OCI-LY3 (cell line): ENCODE measurements around the gene GRHPR.

Experiments
- H2AFZ ChIP-seq: fragments of 200-600, 300-600 bp; shearing (Covaris generic); 2 replicates; pipeline ENCODE4 v1.6.0; 2014; ENCODE audit warnings: antibody characterized with exemption, low read depth, low read length
- H3K27ac ChIP-seq: fragments of 200-600, 300-600 bp; sonication (generic); 2 replicates; pipeline ENCODE4 v1.5.1; 2014; ENCODE audit warnings: mild to moderate bottlenecking, low read length, moderate library complexity, mixed read lengths
- H3K27me3 ChIP-seq: fragments of 200-600, 300-600 bp; sonication (generic); 2 replicates; pipeline ENCODE4 v1.6.1; 2014; ENCODE audit warnings: low read depth, low read length, mixed read lengths
- H3K36me3 ChIP-seq: fragments of 200-600, 300-600 bp; sonication (generic); replicated peaks from 2 replicates; pipeline ENCODE3; 2014; ENCODE audit warnings: low read depth, low read length, mixed read lengths
- H3K4me1 ChIP-seq: fragments of 300-600, 200-600 bp; sonication (generic); 2 replicates; pipeline ENCODE4 v1.6.1; 2014; ENCODE audit warnings: low read length, mixed read lengths
- H3K4me2 ChIP-seq: fragments of 200-600, 300-600 bp; sonication (generic); 2 replicates; pipeline ENCODE4 v1.6.1; 2014; ENCODE audit warnings: low read length, mixed read lengths
- H3K4me3 ChIP-seq: fragments of 300-600, 200-600 bp; sonication (generic); 2 replicates; pipeline ENCODE4 v1.5.1; 2014; ENCODE audit warnings: antibody characterized with exemption, mild to moderate bottlenecking, low read length, moderate library complexity
- H3K79me2 ChIP-seq: fragments of 300-600, 200-600 bp; shearing (Covaris generic); 2 replicates; pipeline ENCODE4 v1.6.1; 2014; ENCODE audit warnings: mild to moderate bottlenecking, low read length, mixed read lengths
- H3K9ac ChIP-seq: fragments of 300-600, 200-600 bp; shearing (Covaris generic); 2 replicates; pipeline ENCODE4 v1.6.0; 2014; ENCODE audit warnings: mild to moderate bottlenecking, low read length, moderate library complexity
- H3K9me3 ChIP-seq: fragments of 200-600, 300-600 bp; shearing (Covaris generic); 2 replicates; pipeline ENCODE4 v1.6.1; 2014; ENCODE audit warnings: low read length, mixed read lengths; ENCODE audit not compliant: insufficient read depth
- H4K20me1 ChIP-seq: fragments of 200-600, 300-600 bp; sonication (generic); 2 replicates; pipeline ENCODE4 v1.6.1; 2016; ENCODE audit warnings: low read length, mixed read lengths; ENCODE audit not compliant: insufficient read depth
- EZH2phosphoT487 ChIP-seq: fragments of 200-600 bp; shearing (Covaris generic); IDR thresholded peaks from 2 replicates; pipeline ENCODE4 v1.6.1; 2018; ENCODE audit warnings: antibody characterized with exemption, mixed run types, low read depth
- TF ChIP-seq, protein P1 (sequence below): fragments of 200-600, 300-600 bp; sonication (generic); IDR thresholded peaks from 2 replicates; pipeline ENCODE4 v1.5.1; 2014; ENCODE audit warnings: antibody characterized with exemption, low read length, low read depth

The GRHPR gene

DNA sequence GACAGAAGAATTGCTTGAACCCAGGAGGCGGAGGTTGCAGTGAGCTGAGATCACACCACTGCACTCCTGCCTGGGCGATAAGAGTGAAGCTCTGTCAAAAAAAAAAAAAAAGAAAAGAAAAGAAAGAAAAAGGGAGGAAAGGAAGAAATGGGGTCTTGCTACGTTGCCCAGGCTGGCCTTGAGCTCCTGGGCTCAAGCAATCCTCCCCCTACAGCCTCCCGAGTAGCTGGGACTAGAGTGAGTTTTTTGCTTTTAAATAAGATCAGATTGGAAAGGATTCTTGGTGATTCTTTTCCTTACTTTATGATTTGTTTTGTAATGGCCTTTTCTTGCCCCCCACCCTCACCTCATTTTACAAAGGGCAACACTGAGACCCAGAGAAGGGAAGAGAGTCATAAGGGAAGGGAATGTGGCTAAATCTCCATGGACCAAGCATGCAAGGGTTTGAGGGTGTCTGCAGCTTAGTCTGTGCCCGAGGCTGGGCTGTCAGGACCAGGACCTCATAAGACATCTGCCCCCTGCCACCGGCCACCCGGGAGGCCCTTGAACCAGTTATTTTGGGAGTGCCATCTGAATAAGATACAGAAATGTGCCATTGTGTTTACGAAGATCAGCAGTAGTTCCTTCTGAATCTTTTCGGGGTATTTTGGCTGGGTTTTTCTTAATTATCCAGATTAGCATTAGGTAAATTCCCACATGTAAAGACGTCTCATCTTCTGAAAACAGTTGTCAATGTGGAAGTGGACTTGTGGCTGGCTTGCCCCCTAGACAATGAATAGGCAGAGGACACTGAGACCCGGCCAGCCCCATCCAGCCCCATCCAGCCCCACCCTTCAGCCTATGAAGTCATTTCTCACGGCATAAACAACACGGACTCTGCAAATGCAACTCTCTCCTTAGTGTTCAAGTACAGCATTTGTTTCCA lies 44.5 kb upstream of the GRHPR start:
- H3K79me2 ChIP-seq: peaks cover 4% of the 10 kb centered on the region; the same call in 1 of the 2 replicates
- peak overlapping the region; percentile 96 for H3K27ac ChIP-seq
- H3K4me3 ChIP-seq: peak overlapping the region; percentile 54
- TF ChIP-seq EZH2phosphoT487: no peak
- TF ChIP-seq, protein P1, sequence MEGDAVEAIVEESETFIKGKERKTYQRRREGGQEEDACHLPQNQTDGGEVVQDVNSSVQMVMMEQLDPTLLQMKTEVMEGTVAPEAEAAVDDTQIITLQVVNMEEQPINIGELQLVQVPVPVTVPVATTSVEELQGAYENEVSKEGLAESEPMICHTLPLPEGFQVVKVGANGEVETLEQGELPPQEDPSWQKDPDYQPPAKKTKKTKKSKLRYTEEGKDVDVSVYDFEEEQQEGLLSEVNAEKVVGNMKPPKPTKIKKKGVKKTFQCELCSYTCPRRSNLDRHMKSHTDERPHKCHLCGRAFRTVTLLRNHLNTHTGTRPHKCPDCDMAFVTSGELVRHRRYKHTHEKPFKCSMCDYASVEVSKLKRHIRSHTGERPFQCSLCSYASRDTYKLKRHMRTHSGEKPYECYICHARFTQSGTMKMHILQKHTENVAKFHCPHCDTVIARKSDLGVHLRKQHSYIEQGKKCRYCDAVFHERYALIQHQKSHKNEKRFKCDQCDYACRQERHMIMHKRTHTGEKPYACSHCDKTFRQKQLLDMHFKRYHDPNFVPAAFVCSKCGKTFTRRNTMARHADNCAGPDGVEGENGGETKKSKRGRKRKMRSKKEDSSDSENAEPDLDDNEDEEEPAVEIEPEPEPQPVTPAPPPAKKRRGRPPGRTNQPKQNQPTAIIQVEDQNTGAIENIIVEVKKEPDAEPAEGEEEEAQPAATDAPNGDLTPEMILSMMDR: no peak
- no peaks in the 10 kb centered on the region for H3K9me3 ChIP-seq
- no peaks in the 10 kb centered on the region for H3K27me3 ChIP-seq
- H3K9ac ChIP-seq: peak overlapping the region; percentile 93
- no peak overlapping the region for H2AFZ ChIP-seq
- H3K4me2 ChIP-seq: peak overlapping the region; percentile 70
- H3K36me3 ChIP-seq: peaks cover 9% of the 10 kb centered on the region
- peaks cover 94% of the 10 kb centered on the region for H3K4me1 ChIP-seq
- no peaks in the 10 kb centered on the region for H4K20me1 ChIP-seq

DNA sequence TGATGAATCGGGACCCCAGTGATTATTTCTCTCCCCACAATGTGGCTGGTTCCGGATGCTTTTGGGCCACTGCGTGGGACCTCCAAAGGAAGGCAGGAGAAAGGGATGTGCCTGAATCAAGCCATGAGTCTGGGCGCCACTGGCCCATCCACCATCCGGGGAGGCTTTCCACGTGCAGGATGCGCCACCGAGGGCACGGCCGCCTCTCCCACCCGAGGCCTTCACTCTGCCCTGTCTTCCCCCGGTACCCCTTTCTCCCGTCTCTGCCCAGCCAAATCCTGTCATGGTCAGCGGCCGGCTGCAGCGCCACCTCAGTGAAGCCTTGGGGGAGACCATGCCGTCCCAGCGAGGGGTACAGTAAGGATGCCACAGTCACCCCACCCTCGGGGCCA lies 43.9 kb upstream of the GRHPR start:
- Histone ChIP-seq H3K27ac (peak overlapping the region; percentile 96), H3K36me3 (peaks cover 9% of the 10 kb centered on the region), H4K20me1 (no peaks in the 10 kb centered on the region), H2AFZ (no peak overlapping the region), H3K4me1 (peaks cover 94% of the 10 kb centered on the region), H3K27me3 (no peaks in the 10 kb centered on the region), H3K9ac (peak overlapping the region; percentile 85), H3K79me2 (no peaks in the 10 kb centered on the region; the same call in 1 of the 2 replicates), H3K9me3 (no peaks in the 10 kb centered on the region), H3K4me3 (peak overlapping the region; percentile 54), H3K4me2 (peak overlapping the region; percentile 70)
- TF ChIP-seq, protein P1: no peak
- no peak for TF ChIP-seq EZH2phosphoT487

DNA sequence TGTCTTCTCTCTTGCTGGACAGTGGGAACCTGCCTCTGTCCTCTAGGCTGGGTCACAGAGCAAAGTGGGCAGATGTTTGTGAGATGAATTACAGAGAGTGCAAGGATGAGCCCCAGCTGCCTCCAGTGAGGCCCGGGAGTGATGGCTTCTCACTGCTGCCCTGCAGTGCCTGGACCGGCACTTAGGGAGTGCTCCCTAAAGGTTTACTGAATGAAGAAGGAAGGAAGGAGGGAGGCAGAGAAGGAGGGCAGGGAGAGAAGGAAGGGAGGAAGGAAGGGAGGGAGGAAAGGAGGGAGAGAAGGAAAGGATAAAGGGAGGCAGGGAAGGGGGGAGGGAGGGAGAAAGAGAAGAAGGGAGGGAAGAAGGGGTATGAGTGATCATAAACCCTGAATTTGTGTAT lies 42.7 kb upstream of the GRHPR start:
- no peaks in the 10 kb centered on the region for H3K79me2 ChIP-seq
- no peak overlapping the region for H3K4me3 ChIP-seq
- no peaks in the 10 kb centered on the region for H4K20me1 ChIP-seq
- H2AFZ ChIP-seq: no peak overlapping the region
- peak overlapping the region; percentile 25; the same call in 1 of the 2 replicates for H3K4me2 ChIP-seq
- TF ChIP-seq, protein P1: no peak
- no peak for TF ChIP-seq EZH2phosphoT487
- H3K27me3 ChIP-seq: no peaks in the 10 kb centered on the region
- peaks cover 9% of the 10 kb centered on the region for H3K36me3 ChIP-seq
- H3K4me1 ChIP-seq: peaks cover 94% of the 10 kb centered on the region
- H3K9me3 ChIP-seq: no peaks in the 10 kb centered on the region
- peak overlapping the region; percentile 96 for H3K27ac ChIP-seq
- peak overlapping the region; percentile 86 for H3K9ac ChIP-seq

DNA sequence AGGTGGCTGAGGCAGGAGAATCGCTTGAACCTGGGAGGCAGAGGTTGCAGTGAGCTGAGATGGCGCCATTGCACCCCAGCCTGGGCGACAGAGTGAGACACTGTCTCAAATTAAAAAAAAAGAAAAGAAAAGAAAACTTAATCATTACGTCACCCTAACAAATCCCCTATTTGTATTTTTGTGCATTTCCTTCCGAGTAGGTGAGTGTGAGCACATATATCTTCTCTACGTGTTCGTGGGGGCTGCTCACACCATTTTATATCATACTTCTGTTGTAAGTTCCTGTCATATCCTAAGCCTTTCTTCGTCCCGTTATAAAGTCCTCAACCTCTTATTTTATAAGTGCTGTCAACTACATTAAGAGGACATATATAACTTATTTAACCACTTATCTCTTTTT lies 41.9 kb upstream of the GRHPR start:
- TF ChIP-seq, protein P1: 0 out of 2 replicates have a peak, but pooled peaks have one; percentile 10
- TF ChIP-seq EZH2phosphoT487: no peak
- no peaks in the 10 kb centered on the region for H4K20me1 ChIP-seq
- H3K4me3 ChIP-seq: no peak overlapping the region
- H3K27ac ChIP-seq: peak overlapping the region; percentile 96
- H3K9ac ChIP-seq: peak overlapping the region; percentile 86
- no peaks in the 10 kb centered on the region for H3K79me2 ChIP-seq
- H3K27me3 ChIP-seq: no peaks in the 10 kb centered on the region
- peaks cover 9% of the 10 kb centered on the region for H3K36me3 ChIP-seq
- H3K4me1 ChIP-seq: peaks cover 92% of the 10 kb centered on the region
- H2AFZ ChIP-seq: no peak overlapping the region
- peak overlapping the region; percentile 10; the same call in 1 of the 2 replicates for H3K4me2 ChIP-seq
- H3K9me3 ChIP-seq: no peaks in the 10 kb centered on the region
